Activated effector memory CD4-positive, alpha-beta T cell treated with Interleukin-2 at 50 U/mL for 16 hours (primary cell): ENCODE data around the gene RTP5.

Source experiments
- DNase-seq: peaks from one replicate; pipeline ENCODE4 v3.0.0-alpha.2; 2020

The RTP5 gene

GRCh38 chr2:241890524-241891235, 21.2 kb downstream of the RTP5 start:
- DNase-seq = no peak

GRCh38 chr2:241891315-241891987, 21.9 kb downstream of the RTP5 start:
- no peak for DNase-seq

GRCh38 chr2:241891988-241892298, 22.4 kb downstream of the RTP5 start:
- no peak for DNase-seq

- DNase-seq = no peak
These were observed 23.0 kb downstream of the RTP5 start for GRCh38 chr2:241892299-241893137.

GRCh38 chr2:241893265-241893664, 23.7 kb downstream of the RTP5 start:
- no peak for DNase-seq

GRCh38 chr2:241894056-241894641, 24.6 kb downstream of the RTP5 start:
- DNase-seq = no peak

GRCh38 chr2:241894681-241895426, 25.3 kb downstream of the RTP5 start:
- no peak for DNase-seq

GRCh38 chr2:241895427-241895711, 25.8 kb downstream of the RTP5 start:
- DNase-seq = no peak

- DNase-seq = no peak
These were observed 26.4 kb downstream of the RTP5 start for GRCh38 chr2:241895712-241896641.

- DNase-seq = no peak
These were observed 27.2 kb downstream of the RTP5 start for GRCh38 chr2:241896746-241897201.

- DNase-seq = no peak
These were observed 27.8 kb downstream of the RTP5 start for GRCh38 chr2:241897231-241897916.

- DNase-seq = no peak
These were observed 29.1 kb downstream of the RTP5 start for GRCh38 chr2:241898463-241899270.

GRCh38 chr2:241900251-241901017, 30.9 kb downstream of the RTP5 start:
- no peak for DNase-seq

- no peak for DNase-seq
These were observed 31.5 kb downstream of the RTP5 start for GRCh38 chr2:241901018-241901380.

GRCh38 chr2:241901500-241902351, 32.2 kb downstream of the RTP5 start:
- no peak for DNase-seq

- DNase-seq = no peak
These were observed 32.9 kb downstream of the RTP5 start for GRCh38 chr2:241902357-241902991.

- DNase-seq = no peak
These were observed 33.8 kb downstream of the RTP5 start for GRCh38 chr2:241903121-241904010.
